Activated T-cell treated with anti-CD3 and anti-CD28 coated beads, Interleukin-2, amount 50 U/mL, for 24 hours (primary cell): ENCODE measurements around the gene UBAC2.
"Not testable (repeated sequence)": the region's sequence is repeated elsewhere in the genome, so short reads cannot be mapped to it uniquely, and the experiment has no call there.

Source experiments
- DNase-seq: peaks from one replicate; pipeline ENCODE4 v3.0.0-alpha.2; 2020
- H3K27ac Mint-ChIP-seq: 2 replicates; pipeline ENCODE4 v1.8.0; 2020; ENCODE audit warnings: mild to moderate bottlenecking, mixed read lengths
- H3K27me3 Mint-ChIP-seq: 2 replicates; pipeline ENCODE4 v1.8.0; 2020; ENCODE audit warnings: mixed read lengths
- H3K36me3 Mint-ChIP-seq: 2 replicates; pipeline ENCODE4 v1.8.0; 2020; ENCODE audit warnings: low read depth, mixed read lengths
- H3K4me1 Mint-ChIP-seq: 2 replicates; pipeline ENCODE4 v1.8.0; 2020; ENCODE audit warnings: low read depth, mixed read lengths
- H3K4me3 Mint-ChIP-seq: 2 replicates; pipeline ENCODE4 v1.8.0; 2020; ENCODE audit warnings: mild to moderate bottlenecking, moderate library complexity, mixed read lengths
- H3K9me3 Mint-ChIP-seq: 2 replicates; pipeline ENCODE4 v1.8.0; 2020; ENCODE audit warnings: mixed read lengths

The UBAC2 gene

GRCh38 chr13:99384468-99384867 lies 183.8 kb downstream of the UBAC2 start:
- Mint-ChIP-seq H3K4me1 (peaks cover 95% of the 10 kb centered on the region), H3K27ac (peak overlapping the region; percentile 94), H3K4me3 (peak overlapping the region; percentile 3), H3K9me3 (no peaks in the 10 kb centered on the region), H3K36me3 (peaks cover 46% of the 10 kb centered on the region), H3K27me3 (no peaks in the 10 kb centered on the region)
- peak; percentile 56 for DNase-seq

DNA sequence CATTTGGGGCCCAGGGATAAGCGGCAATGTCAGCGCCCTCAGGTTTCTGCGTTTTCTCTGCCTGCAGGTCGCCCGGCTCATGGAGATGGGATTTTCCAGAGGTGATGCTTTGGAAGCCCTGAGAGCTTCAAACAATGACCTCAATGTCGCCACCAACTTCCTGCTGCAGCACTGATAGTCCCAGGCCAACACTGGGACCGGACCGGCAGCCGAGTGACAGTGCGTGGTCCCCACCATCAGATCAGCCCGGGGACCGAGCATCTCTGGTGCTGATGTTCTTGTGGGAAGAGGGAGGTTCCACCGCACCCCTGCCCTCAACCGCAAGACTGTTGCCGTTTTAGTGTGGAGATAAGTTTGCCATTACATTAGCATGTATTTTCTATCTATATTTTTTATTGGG lies 184.5 kb downstream of the UBAC2 start:
- no peaks in the 10 kb centered on the region for H3K27me3 Mint-ChIP-seq
- H3K4me3 Mint-ChIP-seq, result no peak overlapping the region
- peaks cover 39% of the 10 kb centered on the region for H3K36me3 Mint-ChIP-seq
- H3K27ac Mint-ChIP-seq, result peak overlapping the region; percentile 94
- H3K4me1 Mint-ChIP-seq, result peaks cover 91% of the 10 kb centered on the region
- peak; percentile 29 for DNase-seq
- H3K9me3 Mint-ChIP-seq, result no peaks in the 10 kb centered on the region

GRCh38 chr13:99385940-99386339 lies 185.3 kb downstream of the UBAC2 start:
- Mint-ChIP-seq H3K36me3 (peaks cover 37% of the 10 kb centered on the region), H3K9me3 (no peaks in the 10 kb centered on the region), H3K4me1 (peaks cover 85% of the 10 kb centered on the region), H3K27me3 (no peaks in the 10 kb centered on the region), H3K4me3 (no peak overlapping the region), H3K27ac (peak overlapping the region; percentile 51)
- peak; percentile 33 for DNase-seq

DNA sequence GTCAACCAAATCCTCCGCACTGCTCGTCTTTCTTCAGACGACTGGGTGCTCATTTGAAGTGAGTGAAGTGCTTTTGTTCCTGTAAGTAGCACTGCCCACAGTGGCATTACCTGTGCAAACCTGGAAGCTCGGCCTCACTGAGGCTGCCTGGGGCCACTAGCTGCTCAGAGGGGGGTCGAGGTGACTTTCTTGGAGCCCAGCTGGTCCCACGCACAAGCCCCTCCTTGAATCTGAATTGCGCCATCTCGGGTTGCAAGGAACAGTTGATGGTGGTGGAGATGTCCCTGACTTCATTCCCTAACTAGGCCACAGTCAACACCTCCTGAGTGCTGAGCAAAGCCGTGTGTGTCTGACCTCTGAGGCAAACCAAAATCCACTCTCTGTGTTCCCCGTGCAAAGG lies 185.8 kb downstream of the UBAC2 start:
- Mint-ChIP-seq H3K36me3 (peaks cover 34% of the 10 kb centered on the region), H3K4me3 (no peak overlapping the region), H3K4me1 (peaks cover 79% of the 10 kb centered on the region), H3K27me3 (no peaks in the 10 kb centered on the region), H3K27ac (peak overlapping the region; percentile 51), H3K9me3 (no peaks in the 10 kb centered on the region)
- peak; percentile 30 for DNase-seq

DNA sequence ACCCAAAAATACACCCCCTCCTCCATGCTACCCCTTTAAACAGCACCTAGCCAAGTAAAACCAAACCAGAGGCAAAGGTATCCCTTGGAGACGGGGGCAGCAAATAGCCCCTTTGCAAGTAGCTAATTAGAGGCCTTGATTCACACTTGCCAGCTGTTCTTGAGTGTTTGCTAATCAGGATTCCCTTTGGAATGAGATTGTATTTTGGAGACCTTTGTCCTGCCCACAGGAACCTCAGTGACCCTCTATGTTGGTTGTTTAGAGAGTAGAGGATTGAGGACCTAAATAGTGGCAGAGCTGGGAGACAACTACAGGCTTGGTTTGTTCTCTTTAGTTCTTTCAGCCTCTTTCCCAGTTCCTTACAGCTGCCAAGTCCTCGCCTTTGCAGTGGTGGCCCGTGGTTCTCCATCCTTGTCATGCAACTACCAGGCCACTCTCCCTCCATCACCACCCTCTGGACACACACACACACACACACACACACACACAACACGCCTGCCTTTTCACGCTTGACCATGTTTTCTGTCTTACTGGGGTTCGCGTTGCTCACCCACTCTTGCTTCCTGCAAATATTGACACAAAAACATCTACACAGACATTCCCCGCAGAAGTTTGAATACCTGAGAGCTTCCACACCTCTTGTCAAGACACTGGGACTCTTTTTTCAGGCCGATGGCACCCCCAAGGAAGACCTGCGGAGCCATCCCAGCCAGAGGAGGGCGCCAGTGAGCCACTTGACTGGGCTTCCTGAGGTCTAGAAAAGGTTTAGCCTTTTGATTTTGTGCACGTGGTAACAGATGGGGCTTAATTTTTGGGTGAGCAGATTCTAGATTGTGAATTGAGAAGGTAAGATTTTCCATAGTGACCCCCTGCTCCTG lies 186.5 kb downstream of the UBAC2 start:
- Mint-ChIP-seq H3K4me3 (no peak overlapping the region), H3K9me3 (no peaks in the 10 kb centered on the region), H3K36me3 (peaks cover 31% of the 10 kb centered on the region), H3K4me1 (peaks cover 75% of the 10 kb centered on the region), H3K27me3 (no peaks in the 10 kb centered on the region), H3K27ac (peak overlapping the region; percentile 91)
- peak; percentile 91 for DNase-seq

DNA sequence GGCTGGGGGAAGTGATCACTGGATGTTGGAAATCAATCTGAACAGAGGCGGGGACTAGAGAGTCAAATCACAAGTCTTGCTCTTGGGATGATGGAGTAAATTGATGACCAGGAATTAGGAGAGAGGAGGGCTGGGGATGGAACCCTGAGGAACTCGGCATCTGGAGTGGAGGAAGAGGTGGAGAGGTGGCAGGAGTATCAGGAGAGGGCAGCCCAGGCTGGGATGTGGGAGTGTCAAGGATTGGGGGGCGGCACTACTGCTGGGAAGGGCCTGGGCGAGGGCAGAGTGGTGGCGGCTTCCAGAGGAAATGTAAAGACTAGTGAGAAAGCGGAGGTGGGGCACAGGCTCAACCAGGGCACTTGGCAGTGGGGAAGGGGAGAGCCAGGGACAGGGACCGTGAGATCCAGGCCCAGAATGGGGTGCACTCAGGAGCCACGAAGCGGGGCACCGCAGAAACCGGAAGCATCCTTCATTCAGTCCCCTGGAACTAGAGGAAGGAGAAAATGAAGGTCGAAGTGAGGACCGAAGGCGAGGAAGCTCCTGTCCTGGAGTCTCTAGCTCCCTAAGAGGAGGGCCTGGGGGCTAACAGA lies 187.8 kb downstream of the UBAC2 start:
- Mint-ChIP-seq H3K27ac (peak overlapping the region; percentile 91), H3K36me3 (peaks cover 31% of the 10 kb centered on the region), H3K9me3 (no peaks in the 10 kb centered on the region), H3K4me1 (peaks cover 64% of the 10 kb centered on the region), H3K27me3 (no peaks in the 10 kb centered on the region), H3K4me3 (no peak overlapping the region)
- peak; percentile 23 for DNase-seq

DNA sequence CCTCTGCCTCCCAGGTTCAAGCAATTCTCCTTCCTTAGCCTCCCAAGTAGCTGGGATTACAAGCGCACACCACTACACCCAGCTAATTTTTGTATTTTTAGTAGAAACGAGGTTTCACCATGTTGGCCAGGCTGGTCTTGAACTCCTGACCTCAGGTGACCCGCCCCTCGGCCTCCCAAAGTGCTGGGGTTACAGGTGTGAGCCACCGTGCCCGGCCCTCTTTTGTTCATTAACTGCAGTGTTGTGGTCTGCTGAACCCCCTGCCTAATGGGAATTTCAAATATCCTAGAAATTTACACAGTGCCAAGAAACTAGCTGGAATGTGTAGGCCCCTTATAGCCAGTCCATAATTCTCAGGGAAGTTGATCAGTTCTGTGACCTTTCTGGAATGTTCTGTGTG lies 188.4 kb downstream of the UBAC2 start:
- H3K9me3 Mint-ChIP-seq, H3K27me3 Mint-ChIP-seq, H3K4me3 Mint-ChIP-seq: not testable (repeated sequence)
- peak; percentile 19 for DNase-seq
- peaks cover 62% of the 10 kb centered on the region for H3K4me1 Mint-ChIP-seq
- peak overlapping the region; percentile 57 for H3K27ac Mint-ChIP-seq
- H3K36me3 Mint-ChIP-seq, result peaks cover 31% of the 10 kb centered on the region

DNA sequence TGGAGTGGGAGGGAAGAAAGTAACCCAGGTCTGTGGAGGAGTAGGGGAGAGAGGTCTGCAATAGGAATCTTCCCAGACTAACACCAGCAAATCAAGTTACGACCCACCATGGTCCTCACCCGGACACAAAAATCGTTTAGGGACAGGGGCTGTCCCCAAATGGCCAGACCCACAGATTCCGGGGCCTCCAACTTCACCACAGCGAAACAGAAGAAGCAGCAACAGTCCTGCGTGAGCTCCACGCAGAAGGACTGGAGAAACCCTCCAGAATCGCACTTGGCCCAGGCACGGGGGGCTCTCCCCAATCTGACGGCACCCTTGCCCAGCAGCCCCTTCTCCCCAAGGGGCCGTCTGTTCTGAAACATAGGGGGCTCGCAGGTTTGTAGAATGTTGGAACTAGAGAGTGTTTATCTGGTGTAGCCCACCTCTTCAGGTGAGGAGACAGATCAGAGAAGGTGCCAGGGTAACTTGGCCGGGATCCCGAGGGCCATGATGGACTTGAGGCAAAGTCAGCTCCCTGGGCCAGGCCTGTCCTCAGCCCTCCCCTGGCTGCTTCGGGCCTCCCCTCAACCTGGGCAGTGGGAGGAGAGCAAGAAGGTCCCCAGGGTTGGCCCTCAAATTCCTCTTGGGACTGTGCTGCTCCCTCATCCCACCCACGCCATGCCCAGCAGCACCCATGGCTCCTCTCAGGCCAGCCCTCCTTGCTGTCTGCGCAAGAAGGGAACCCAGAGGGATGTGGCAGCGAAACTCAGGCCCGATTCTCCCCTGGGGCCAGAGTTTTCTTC lies 189.1 kb downstream of the UBAC2 start:
- H3K27ac Mint-ChIP-seq, result peak overlapping the region; percentile 57
- H3K27me3 Mint-ChIP-seq, result no peaks in the 10 kb centered on the region
- no peak overlapping the region for H3K4me3 Mint-ChIP-seq
- H3K4me1 Mint-ChIP-seq, result peaks cover 58% of the 10 kb centered on the region
- H3K36me3 Mint-ChIP-seq, result peaks cover 31% of the 10 kb centered on the region
- peak; percentile 25 for DNase-seq
- no peaks in the 10 kb centered on the region for H3K9me3 Mint-ChIP-seq

GRCh38 chr13:99390601-99391000 lies 189.9 kb downstream of the UBAC2 start:
- Mint-ChIP-seq H3K36me3 (peaks cover 24% of the 10 kb centered on the region), H3K27ac (no peak overlapping the region), H3K4me1 (peaks cover 56% of the 10 kb centered on the region), H3K9me3 (no peaks in the 10 kb centered on the region), H3K27me3 (no peaks in the 10 kb centered on the region), H3K4me3 (no peak overlapping the region)
- DNase-seq, result peak; percentile 27

- H3K27me3 Mint-ChIP-seq, result no peaks in the 10 kb centered on the region
- no peak overlapping the region for H3K4me3 Mint-ChIP-seq
- H3K27ac Mint-ChIP-seq, result peak overlapping the region; percentile 4
- H3K4me1 Mint-ChIP-seq, result peaks cover 49% of the 10 kb centered on the region
- H3K9me3 Mint-ChIP-seq, result no peaks in the 10 kb centered on the region
- H3K36me3 Mint-ChIP-seq, result peaks cover 12% of the 10 kb centered on the region
- DNase-seq, result no peak
Observed at GRCh38 chr13:99391781-99392469, 191.3 kb downstream of the UBAC2 start.

DNA sequence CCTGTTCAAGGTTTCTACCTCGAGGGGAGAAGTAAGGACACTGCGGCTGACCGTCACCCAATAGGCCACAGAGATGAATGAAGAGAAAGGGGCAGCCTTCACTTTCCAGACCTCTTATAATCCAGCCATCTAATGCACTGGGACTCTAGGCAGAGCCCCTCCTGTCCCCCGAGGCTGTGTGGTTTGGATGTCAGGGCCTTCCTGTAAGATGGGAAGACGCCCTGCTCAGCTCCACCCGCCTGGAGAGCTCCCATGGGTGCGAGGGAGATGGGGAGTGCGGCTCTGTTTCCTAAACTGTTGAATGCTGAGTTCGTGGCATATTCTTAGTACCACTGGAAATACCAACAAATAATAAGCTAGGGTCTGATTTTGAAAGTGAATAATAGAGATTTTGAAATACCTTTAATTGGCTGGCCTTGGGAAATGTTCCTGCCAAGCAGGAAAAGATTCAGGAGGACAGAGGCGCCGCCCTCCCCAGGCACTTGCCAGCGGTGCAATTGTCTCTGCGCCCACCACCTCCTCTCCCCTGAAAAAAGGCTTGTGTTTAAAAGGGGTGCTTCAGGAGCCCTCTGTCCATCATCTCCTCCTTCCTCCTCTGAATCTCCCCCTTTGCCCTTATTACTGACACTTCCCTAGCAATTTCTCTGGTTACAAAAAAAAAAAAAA lies 191.9 kb downstream of the UBAC2 start:
- peaks cover 6% of the 10 kb centered on the region for H3K36me3 Mint-ChIP-seq
- H3K9me3 Mint-ChIP-seq, result no peaks in the 10 kb centered on the region
- H3K27ac Mint-ChIP-seq, result peak overlapping the region; percentile 4
- H3K4me1 Mint-ChIP-seq, result peaks cover 46% of the 10 kb centered on the region
- H3K4me3 Mint-ChIP-seq, result no peak overlapping the region
- peak; percentile 22 for DNase-seq
- H3K27me3 Mint-ChIP-seq, result no peaks in the 10 kb centered on the region

- DNase-seq, H3K9me3 Mint-ChIP-seq, H3K27ac Mint-ChIP-seq, H3K36me3 Mint-ChIP-seq, H3K4me3 Mint-ChIP-seq, H3K27me3 Mint-ChIP-seq: not testable (repeated sequence)
- H3K4me1 Mint-ChIP-seq, result peaks cover 40% of the 10 kb centered on the region
Observed at GRCh38 chr13:99393391-99393790, 192.7 kb downstream of the UBAC2 start.

DNA sequence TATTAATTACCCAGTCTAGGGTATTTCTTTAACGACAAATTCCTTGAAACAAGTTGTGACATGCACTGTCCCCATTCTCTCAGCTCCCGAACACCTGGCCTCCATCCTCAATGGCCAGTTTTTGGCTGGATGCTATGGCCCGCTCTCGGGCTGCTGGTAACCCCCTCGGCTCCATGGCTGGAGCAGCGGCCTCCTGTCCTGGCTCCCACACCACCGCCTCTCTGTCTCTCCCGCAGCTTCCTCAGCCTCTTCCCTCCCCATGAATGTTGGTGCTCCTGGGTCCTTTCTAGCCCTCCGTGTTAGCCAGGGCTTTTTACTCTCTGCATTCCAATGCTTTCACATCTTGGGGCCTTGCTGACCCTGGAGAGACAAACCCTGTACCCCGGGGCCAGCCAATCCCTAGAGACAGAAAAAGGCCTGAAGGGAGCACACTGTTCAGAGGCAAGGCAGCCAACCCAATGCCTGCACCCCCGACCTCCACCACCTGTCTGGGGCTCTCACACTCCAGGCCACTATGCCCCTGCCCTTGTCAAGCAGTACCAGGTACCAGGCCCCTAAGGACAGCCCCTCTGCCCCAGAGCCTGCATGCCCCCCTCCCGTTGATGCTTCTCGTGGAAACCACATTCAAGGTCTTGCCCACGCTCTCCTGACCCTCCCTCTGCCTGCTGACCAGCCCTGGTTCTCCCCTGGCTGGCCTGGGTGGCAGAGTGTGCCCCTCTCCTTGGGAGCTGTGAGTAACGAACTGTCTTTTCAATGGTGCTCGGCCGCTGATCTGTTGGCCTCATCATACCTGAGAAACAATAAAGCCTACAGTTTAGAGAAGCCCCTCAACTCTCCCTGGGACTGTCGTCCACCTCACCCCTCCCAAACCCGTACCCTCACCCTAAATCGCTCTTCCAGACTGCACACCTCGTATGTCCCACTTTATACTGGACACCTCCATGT lies 193.4 kb downstream of the UBAC2 start:
- Mint-ChIP-seq H3K36me3 (no peaks in the 10 kb centered on the region), H3K27ac (peak overlapping the region; percentile 19), H3K9me3 (no peaks in the 10 kb centered on the region), H3K27me3 (no peaks in the 10 kb centered on the region), H3K4me1 (peaks cover 43% of the 10 kb centered on the region), H3K4me3 (no peak overlapping the region)
- DNase-seq, result peak; percentile 25
